ENCODE data around the gene ANO3.
"Not testable (repeated sequence)": the region's sequence is repeated elsewhere in the genome, so short reads cannot be mapped to it uniquely, and the experiment has no call there.

ANO3 gene

GRCh38 chr11:26331911-26332571, at the start of gene ANO3:
Gene ANO3 (plus strand): TSS chr11:26332130. CDS start chr11:26332276, 146 bp downstream.
- peak; percentile 72 for DNase-seq (ENCODE audit: low spot score)

- DNase-seq (ENCODE audit: low spot score) = no peak
Observed at GRCh38 chr11:26283852-26284408, 48.0 kb upstream of the ANO3 start.

GRCh38 chr11:26285608-26286007, 46.3 kb upstream of the ANO3 start:
- no peak for DNase-seq (ENCODE audit: low spot score)

GRCh38 chr11:26286472-26287066, 45.4 kb upstream of the ANO3 start:
- DNase-seq (ENCODE audit: low spot score) = peak; percentile 43

- no peak for DNase-seq (ENCODE audit: low spot score)
Observed at GRCh38 chr11:26287067-26287518, 44.8 kb upstream of the ANO3 start.

GRCh38 chr11:26297189-26297975, 34.5 kb upstream of the ANO3 start:
- DNase-seq (ENCODE audit: low spot score) = peak; percentile 78

GRCh38 chr11:26316372-26316771, 15.6 kb upstream of the ANO3 start:
- not testable (repeated sequence) for DNase-seq (ENCODE audit: low spot score)

- DNase-seq (ENCODE audit: low spot score) = no peak
Observed at GRCh38 chr11:26319906-26320305, 12.0 kb upstream of the ANO3 start.

GRCh38 chr11:26321516-26321915, 10.4 kb upstream of the ANO3 start:
- no peak for DNase-seq (ENCODE audit: low spot score)

GRCh38 chr11:26322335-26323067, 9.4 kb upstream of the ANO3 start:
- DNase-seq (ENCODE audit: low spot score) = no peak

- no peak for DNase-seq (ENCODE audit: low spot score)
Observed at GRCh38 chr11:26323837-26324236, 8.1 kb upstream of the ANO3 start.

GRCh38 chr11:26324270-26324669, 7.7 kb upstream of the ANO3 start:
- no peak for DNase-seq (ENCODE audit: low spot score)

GRCh38 chr11:26326793-26327400, 5.0 kb upstream of the ANO3 start:
- no peak for DNase-seq (ENCODE audit: low spot score)

- DNase-seq (ENCODE audit: low spot score) = no peak
Observed at GRCh38 chr11:26329206-26329605, 2.7 kb upstream of the ANO3 start.

- no peak for DNase-seq (ENCODE audit: low spot score)
Observed at GRCh38 chr11:26330262-26330661, 1.7 kb upstream of the ANO3 start.

- no peak for DNase-seq (ENCODE audit: low spot score)
Observed at GRCh38 chr11:26332572-26332915, 614 bp downstream of the ANO3 start.

GRCh38 chr11:26333906-26334305, 2.0 kb downstream of the ANO3 start:
- no peak for DNase-seq (ENCODE audit: low spot score)

GRCh38 chr11:26335903-26336302, 4.0 kb downstream of the ANO3 start:
- DNase-seq (ENCODE audit: low spot score) = no peak

- peak; percentile 48 for DNase-seq (ENCODE audit: low spot score)
Observed at GRCh38 chr11:26344647-26345046, 12.7 kb downstream of the ANO3 start.

- DNase-seq (ENCODE audit: low spot score) = no peak
Observed at GRCh38 chr11:26348776-26349175, 16.8 kb downstream of the ANO3 start.

- DNase-seq (ENCODE audit: low spot score) = no peak
Observed at GRCh38 chr11:26350002-26350401, 18.1 kb downstream of the ANO3 start.

- DNase-seq (ENCODE audit: low spot score) = no peak
Observed at GRCh38 chr11:26353010-26353409, 21.1 kb downstream of the ANO3 start.
